Duodenal mucosa (tissue), 2 donors: ENCODE data around the gene HSF5.
A peak's percentile ranks its signal among the peaks of the same experiment; 100 is the strongest.

Experiments used
- H3K27ac ChIP-seq: one replicate; pipeline ENCODE4 v1.7.0; 2013; ENCODE audit warnings: low read depth, low read length
- H3K27me3 ChIP-seq, 2 donors: one replicate each; pipeline ENCODE4 v1.7.0; 2013; ENCODE audit warnings: low read length in 2 of 2, control low read depth in 1 of 2; ENCODE audit not compliant: insufficient read depth in 2 of 2, control insufficient read depth in 1 of 2
- H3K36me3 ChIP-seq, 2 donors: one replicate each; pipeline ENCODE4 v1.7.0; 2013; ENCODE audit warnings: low read length in 2 of 2, control low read depth in 1 of 2; ENCODE audit not compliant: insufficient read depth in 2 of 2, control insufficient read depth in 1 of 2
- H3K4me1 ChIP-seq, 2 donors: one replicate each; pipeline ENCODE4 v1.7.0; 2013; ENCODE audit warnings: low read length in 2 of 2, control low read depth in 1 of 2; ENCODE audit not compliant: insufficient read depth in 2 of 2, control insufficient read depth in 1 of 2
- H3K4me3 ChIP-seq, 2 donors: one replicate each; pipeline ENCODE4 v1.7.0; 2013; ENCODE audit warnings: low read length in 2 of 2, low read depth in 1 of 2
- H3K9ac ChIP-seq, 2 donors: one replicate each; pipeline ENCODE4 v1.7.0; 2013; ENCODE audit warnings: low read length in 2 of 2, low read depth in 1 of 2
- H3K9me3 ChIP-seq, 2 donors: one replicate each; pipeline ENCODE4 v1.7.0; 2013; ENCODE audit warnings: low read length in 2 of 2, control low read depth in 1 of 2; ENCODE audit not compliant: control insufficient read depth in 1 of 2

HSF5 gene

DNA sequence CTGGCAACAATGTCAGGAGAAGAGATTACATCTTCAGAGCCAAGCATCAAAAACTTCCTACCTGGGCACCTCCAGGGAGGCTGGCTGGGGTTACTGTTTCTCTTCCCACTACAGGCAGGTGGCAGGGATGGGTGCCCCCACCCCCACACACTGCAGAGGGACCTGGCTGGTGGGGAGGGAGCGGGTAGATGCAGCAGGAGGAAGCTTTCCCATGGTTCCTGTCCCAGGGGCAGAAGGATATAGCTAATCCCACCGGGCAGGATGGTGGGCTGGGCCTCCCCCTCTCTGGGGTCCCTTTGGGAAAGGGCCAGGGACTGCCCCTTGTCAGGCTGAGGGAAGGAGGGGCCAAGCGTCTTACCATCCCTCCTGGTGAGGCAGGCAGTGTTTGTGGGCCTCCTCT lies 42.9 kb upstream of the HSF5 start:
- Histone ChIP-seq H3K4me1 (peaks cover 16 to 19% of the 10 kb centered on the region in 2 donors), H3K27ac (no peak overlapping the region), H3K9ac (peak overlapping the region in 1 of 2 donors; percentile 8), H3K36me3 (no peaks in the 10 kb centered on the region), H3K9me3 (no peaks in the 10 kb centered on the region), H3K27me3 (peaks cover 7 to 8% of the 10 kb centered on the region in 2 donors), H3K4me3 (peak overlapping the region; percentile 40 to 66)

DNA sequence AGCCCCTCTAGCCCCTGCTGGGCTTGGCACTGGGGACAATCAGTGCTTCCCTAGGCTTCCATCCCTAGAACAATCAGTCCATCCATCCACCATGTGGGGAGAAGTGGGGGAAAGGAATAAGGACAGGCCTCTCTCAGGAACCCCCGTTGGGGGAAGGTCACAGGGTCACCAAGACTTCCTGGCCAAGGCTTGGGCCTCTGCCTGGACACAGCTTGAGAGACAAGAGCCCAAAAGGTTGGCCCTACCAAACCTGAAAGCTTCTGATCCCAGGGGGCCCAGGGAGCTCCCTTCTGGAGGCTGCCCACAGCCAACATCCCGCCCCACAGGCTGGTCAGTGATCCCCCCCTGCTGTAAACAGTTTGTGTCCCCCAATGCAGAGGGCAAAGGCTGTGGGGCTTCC lies 42.4 kb upstream of the HSF5 start:
- H3K36me3 ChIP-seq, result no peaks in the 10 kb centered on the region
- no peak overlapping the region for H3K4me3 ChIP-seq
- H3K4me1 ChIP-seq, result peaks cover 16 to 19% of the 10 kb centered on the region in 2 donors
- no peaks in the 10 kb centered on the region for H3K9me3 ChIP-seq
- no peak overlapping the region for H3K9ac ChIP-seq
- H3K27ac ChIP-seq, result no peak overlapping the region
- peaks cover 7 to 8% of the 10 kb centered on the region in 2 donors for H3K27me3 ChIP-seq

GRCh38 chr17:58529275-58529674 lies 41.1 kb upstream of the HSF5 start:
- H3K27me3 ChIP-seq, result peaks cover 7 to 8% of the 10 kb centered on the region in 2 donors
- H3K27ac ChIP-seq, result no peak overlapping the region
- H3K4me1 ChIP-seq, result peaks cover 13 to 16% of the 10 kb centered on the region in 2 donors
- H3K4me3 ChIP-seq, result no peak overlapping the region
- H3K36me3 ChIP-seq, result no peaks in the 10 kb centered on the region
- H3K9ac ChIP-seq, result no peak overlapping the region
- no peaks in the 10 kb centered on the region for H3K9me3 ChIP-seq

- H3K27me3 ChIP-seq, result peaks cover 7 to 8% of the 10 kb centered on the region in 2 donors
- no peak overlapping the region for H3K27ac ChIP-seq
- no peaks in the 10 kb centered on the region for H3K36me3 ChIP-seq
- H3K4me1 ChIP-seq, result peaks cover 13 to 16% of the 10 kb centered on the region in 2 donors
- no peak overlapping the region for H3K9ac ChIP-seq
- no peaks in the 10 kb centered on the region for H3K9me3 ChIP-seq
- H3K4me3 ChIP-seq, result no peak overlapping the region
These were observed 40.2 kb upstream of the HSF5 start for GRCh38 chr17:58528443-58528842.

DNA sequence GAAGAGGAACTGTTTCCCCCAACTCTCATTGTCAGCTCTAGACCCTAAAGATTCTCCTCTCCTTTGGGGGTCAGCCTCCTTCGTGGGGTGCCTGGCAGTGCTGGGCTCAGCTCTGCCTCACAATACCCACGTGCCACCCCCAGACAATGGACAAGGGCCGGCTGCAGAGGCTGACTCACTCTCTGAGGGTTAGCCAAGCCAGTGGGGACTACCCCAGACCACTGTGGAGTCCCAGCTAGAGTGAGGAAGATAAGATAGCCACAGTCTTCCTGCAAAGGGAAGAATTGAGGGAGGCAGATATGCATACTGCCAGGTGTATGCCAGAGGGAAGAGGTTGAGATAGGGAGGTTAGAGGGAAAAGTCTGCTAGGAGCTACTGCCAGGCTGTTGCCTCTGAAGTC lies 39.7 kb upstream of the HSF5 start:
- Histone ChIP-seq H3K36me3 (no peaks in the 10 kb centered on the region), H3K27ac (no peak overlapping the region), H3K9ac (no peak overlapping the region), H3K9me3 (no peaks in the 10 kb centered on the region), H3K4me3 (peak overlapping the region in 1 of 2 donors; percentile 2), H3K27me3 (peaks cover 7 to 8% of the 10 kb centered on the region in 2 donors), H3K4me1 (peaks cover 13 to 16% of the 10 kb centered on the region in 2 donors)

- H3K9me3 ChIP-seq, result no peaks in the 10 kb centered on the region
- peaks cover 1 to 4% of the 10 kb centered on the region in 2 donors for H3K27me3 ChIP-seq
- H3K4me1 ChIP-seq, result peaks cover 8 to 12% of the 10 kb centered on the region in 2 donors
- no peak overlapping the region for H3K9ac ChIP-seq
- H3K27ac ChIP-seq, result no peak overlapping the region
- H3K36me3 ChIP-seq, result no peaks in the 10 kb centered on the region
- no peak overlapping the region for H3K4me3 ChIP-seq
These were observed 39.1 kb upstream of the HSF5 start for GRCh38 chr17:58527306-58527705.

DNA sequence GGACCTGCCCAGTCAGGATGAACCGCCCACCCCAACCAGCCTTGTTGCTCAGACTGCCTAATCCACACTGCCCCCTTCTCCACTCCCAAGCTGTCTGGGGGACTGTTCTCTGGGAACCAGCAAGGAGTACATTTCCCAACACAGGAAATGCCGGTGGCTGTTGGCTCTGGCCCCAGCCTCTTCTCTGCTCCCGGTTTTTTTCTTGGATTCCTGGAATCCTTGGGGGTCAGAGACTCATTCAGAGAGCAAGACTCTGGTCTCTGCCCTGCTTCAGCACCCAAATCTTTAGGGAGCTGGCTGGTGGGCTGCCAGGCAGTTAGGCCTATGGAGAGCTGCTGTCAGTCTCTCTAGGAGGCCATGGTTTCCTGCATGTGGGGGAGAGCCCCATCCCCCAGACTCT lies 37.0 kb upstream of the HSF5 start:
- peaks cover 1 to 4% of the 10 kb centered on the region in 2 donors for H3K4me1 ChIP-seq
- H3K9ac ChIP-seq, result no peak overlapping the region
- no peaks in the 10 kb centered on the region for H3K9me3 ChIP-seq
- H3K27me3 ChIP-seq, result no peaks in the 10 kb centered on the region
- peak overlapping the region; percentile 50 for H3K27ac ChIP-seq
- no peaks in the 10 kb centered on the region for H3K36me3 ChIP-seq
- H3K4me3 ChIP-seq, result no peak overlapping the region

DNA sequence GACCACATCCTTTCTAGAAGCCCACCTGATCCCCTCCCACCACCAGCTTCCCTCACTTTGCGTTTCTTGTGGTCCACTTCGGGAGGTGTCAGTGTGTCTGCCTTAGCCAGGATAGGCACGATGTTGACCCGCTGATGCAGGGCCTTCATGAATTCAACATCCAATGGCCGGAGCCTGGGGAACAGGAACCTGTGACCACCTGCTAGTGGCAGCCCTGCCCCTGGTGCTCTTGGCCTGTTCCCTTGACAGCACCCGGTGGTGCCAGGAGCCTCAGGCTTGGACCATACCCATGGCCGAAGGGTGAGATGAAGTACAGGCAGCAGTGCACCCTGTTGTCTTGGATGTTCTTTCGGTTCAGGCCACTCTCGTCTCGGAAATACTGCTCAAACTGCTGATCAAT lies 33.5 kb upstream of the HSF5 start:
- H3K4me1 ChIP-seq, result peaks cover 13% of the 10 kb centered on the region in 2 donors
- H3K9ac ChIP-seq, result no peak overlapping the region
- no peaks in the 10 kb centered on the region for H3K36me3 ChIP-seq
- no peak overlapping the region for H3K4me3 ChIP-seq
- no peaks in the 10 kb centered on the region for H3K27me3 ChIP-seq
- no peaks in the 10 kb centered on the region for H3K9me3 ChIP-seq
- no peak overlapping the region for H3K27ac ChIP-seq

DNA sequence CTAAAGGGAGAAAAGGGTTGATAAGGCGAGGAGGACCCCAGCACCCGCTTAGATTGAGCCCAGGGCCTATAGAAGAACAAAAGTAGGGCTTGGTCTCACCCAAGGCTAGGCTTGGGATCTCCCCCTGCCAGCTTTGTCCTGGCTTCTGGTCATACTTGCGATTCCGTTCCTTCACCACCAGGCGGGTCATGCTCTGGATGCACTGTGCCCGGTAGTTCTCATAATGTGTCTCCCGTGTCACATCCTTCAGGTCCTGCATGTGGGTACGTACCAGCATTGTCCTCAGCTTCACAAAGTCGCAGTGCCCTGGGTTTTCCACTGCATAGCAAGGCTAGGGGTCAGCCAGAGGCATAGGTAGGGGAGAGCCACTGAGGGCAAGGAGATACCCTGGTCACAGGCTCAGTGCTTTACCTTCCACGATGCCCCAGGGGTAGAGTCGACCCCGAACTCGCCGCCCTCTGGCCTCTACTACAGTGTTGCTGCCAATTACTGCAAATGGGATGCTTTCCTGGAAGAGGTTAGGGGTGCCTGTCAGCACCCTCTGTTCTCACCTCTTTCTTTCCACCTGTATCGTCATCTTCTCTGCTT lies 32.7 kb upstream of the HSF5 start:
- H3K9me3 ChIP-seq, result no peaks in the 10 kb centered on the region
- H3K9ac ChIP-seq, result no peak overlapping the region
- no peaks in the 10 kb centered on the region for H3K27me3 ChIP-seq
- peaks cover 20% of the 10 kb centered on the region in 2 donors for H3K4me1 ChIP-seq
- H3K4me3 ChIP-seq, result no peak overlapping the region
- H3K36me3 ChIP-seq, result no peaks in the 10 kb centered on the region
- no peak overlapping the region for H3K27ac ChIP-seq

- Histone ChIP-seq H3K9ac (peak overlapping the region; percentile 89 to 97), H3K4me1 (peaks cover 36 to 42% of the 10 kb centered on the region in 2 donors), H3K27me3 (no peaks in the 10 kb centered on the region), H3K27ac (peak overlapping the region; percentile 95), H3K9me3 (no peaks in the 10 kb centered on the region), H3K4me3 (peak overlapping the region; percentile 82 to 95), H3K36me3 (no peaks in the 10 kb centered on the region)
These were observed 29.9 kb upstream of the HSF5 start for GRCh38 chr17:58517928-58518609.
